Neural cell (in vitro differentiated cells): ENCODE results near the gene FASTKD1. TPM values are rescaled to one million over a fixed set of nuclear protein-coding genes. Genes with fewer than 3 reads are reported as not detected.
"Not testable (repeated sequence)": the region's sequence is repeated elsewhere in the genome, so short reads cannot be mapped to it uniquely, and the experiment has no call there.

Experiments used
- H2AFZ ChIP-seq: fragments of 200-600, 300-800 bp; sonication (generic), shearing (Covaris generic); 2 replicates; pipeline ENCODE4 v1.6.0; 2014; ENCODE audit warnings: low read depth, mild to moderate bottlenecking, antibody characterized with exemption, low read length, moderate library complexity
- H3F3A ChIP-seq: fragments of 200-600 bp; shearing (Covaris generic); 2 replicates; pipeline ENCODE4 v1.6.1; 2016; ENCODE audit warnings: mild to moderate bottlenecking, moderate library complexity, mixed read lengths, antibody characterized with exemption, low read length; ENCODE audit not compliant: insufficient read depth, poor library complexity, severe bottlenecking
- H3K27ac ChIP-seq: fragments of 200-600, 300-800 bp; sonication (generic), shearing (Covaris generic); 2 replicates; pipeline ENCODE4 v1.5.1; 2014; ENCODE audit warnings: mild to moderate bottlenecking, low read length, moderate library complexity
- H3K27me3 ChIP-seq: fragments of 300-800, 200-600 bp; sonication (generic), shearing (Covaris generic); 2 replicates; pipeline ENCODE4 v1.6.0; 2014; ENCODE audit warnings: mild to moderate bottlenecking, low read depth, low read length, moderate library complexity; ENCODE audit not compliant: insufficient read depth
- H3K36me3 ChIP-seq: fragments of 300-800, 200-600 bp; sonication (generic), shearing (Covaris generic); 2 replicates; pipeline ENCODE4 v1.5.1; 2014; ENCODE audit warnings: mild to moderate bottlenecking, antibody characterized with exemption, low read length, moderate library complexity; ENCODE audit not compliant: insufficient read depth
- H3K4me2 ChIP-seq: fragments of 300-800, 200-600 bp; sonication (generic), shearing (Covaris generic); 2 replicates; pipeline ENCODE4 v1.6.0; 2014; ENCODE audit warnings: mild to moderate bottlenecking, low read length
- H3K4me3 ChIP-seq: fragments of 300-800, 200-600 bp; sonication (generic), shearing (Covaris generic); 2 replicates; pipeline ENCODE4 v1.5.1; 2014; ENCODE audit warnings: mild to moderate bottlenecking, low read length, moderate library complexity
- H3K79me2 ChIP-seq: fragments of 200-600 bp; shearing (Covaris generic); replicated peaks from 2 replicates; pipeline ENCODE4 v1.6.0; 2014; ENCODE audit warnings: mild to moderate bottlenecking, low read length, moderate library complexity; ENCODE audit not compliant: insufficient read depth
- H3K9ac ChIP-seq: fragments of 300-800, 200-600 bp; sonication (generic), shearing (Covaris generic); 2 replicates; pipeline ENCODE4 v1.6.1; 2016; ENCODE audit warnings: mild to moderate bottlenecking, low read length, mixed read lengths
- H3K9me2 ChIP-seq: fragments of 200-600 bp; shearing (Covaris generic); 2 replicates; pipeline ENCODE4 v1.6.1; 2016; ENCODE audit warnings: mild to moderate bottlenecking, low read length, mixed read lengths; ENCODE audit not compliant: insufficient read depth
- H3K9me3 ChIP-seq: fragments of 200-600, 300-800 bp; sonication (generic), shearing (Covaris generic); 2 replicates; pipeline ENCODE4 v1.6.1; 2016; ENCODE audit warnings: mild to moderate bottlenecking, mixed run types, low read length, moderate library complexity, mixed read lengths
- H4K20me1 ChIP-seq: fragments of 200-600 bp; shearing (Covaris generic); 2 replicates; pipeline ENCODE4 v1.6.1; 2016; ENCODE audit warnings: mild to moderate bottlenecking, mixed run types; ENCODE audit not compliant: insufficient read depth
- CTCF ChIP-seq: fragments of 450-650 bp; IDR thresholded peaks from 2 replicates; pipeline ENCODE4 v1.5.1; 2014; ENCODE audit warnings: antibody characterized with exemption, mild to moderate bottlenecking, moderate library complexity; ENCODE audit not compliant: poor library complexity, severe bottlenecking
- EP300 ChIP-seq: fragments of 450-650 bp; conservative IDR thresholded peaks from 2 replicates; pipeline ENCODE4 v1.6.1; 2014; ENCODE audit warnings: antibody characterized with exemption, mild to moderate bottlenecking, moderate library complexity; ENCODE audit not compliant: poor library complexity, severe bottlenecking
- EZH2 ChIP-seq: fragments of 200-600, 300-800 bp; shearing (Covaris generic), sonication (generic); IDR thresholded peaks from 2 replicates; pipeline ENCODE4 v1.6.1; 2014; ENCODE audit warnings: antibody characterized with exemption, low read length, borderline replicate concordance, mild to moderate bottlenecking; ENCODE audit not compliant: insufficient read depth, poor library complexity, severe bottlenecking
- MXI1 ChIP-seq: fragments of 450-650 bp; conservative IDR thresholded peaks from 2 replicates; pipeline ENCODE4 v1.6.1; 2014; ENCODE audit warnings: antibody characterized with exemption, mild to moderate bottlenecking; ENCODE audit not compliant: poor library complexity, severe bottlenecking
- POLR2AphosphoS5 ChIP-seq: IDR thresholded peaks from 2 replicates; pipeline ENCODE4 v1.6.1; 2012
- RAD21 ChIP-seq: fragments of 450-650 bp; conservative IDR thresholded peaks from 2 replicates; pipeline ENCODE4 v1.6.1; 2014; ENCODE audit warnings: antibody characterized with exemption, mild to moderate bottlenecking, moderate library complexity
- REST ChIP-seq: IDR thresholded peaks from 2 replicates; pipeline ENCODE4 v1.6.1; 2012; ENCODE audit warnings: borderline replicate concordance
- SMC3 ChIP-seq: fragments of 450-650 bp; conservative IDR thresholded peaks from 2 replicates; pipeline ENCODE4 v1.6.1; 2014; ENCODE audit warnings: antibody characterized with exemption, mild to moderate bottlenecking, moderate library complexity; ENCODE audit not compliant: poor library complexity
- TAF1 ChIP-seq: IDR thresholded peaks from 2 replicates; pipeline ENCODE4 v1.6.1; 2012; ENCODE audit warnings: low read depth
- polyA plus RNA-seq: library from polyadenylated mRNA; depleted of rRNA; stranded (reverse); fragments of >200 nt; gene quantifications from 2 replicates; pipeline ENCODE4 v1.2.3, GENCODE V29; 2014

FASTKD1 gene
- polyA plus RNA-seq, 1 donor from 2014 or later: 50.3 TPM

GRCh38 chr2:169562519-169562918 lies 11.1 kb downstream of the FASTKD1 start:
- TF ChIP-seq EZH2: no peak
- TF ChIP-seq CTCF: no peak
- no peak for TF ChIP-seq REST
- no peak for TF ChIP-seq POLR2AphosphoS5
- TF ChIP-seq MXI1: no peak
- no peak for TF ChIP-seq EP300
- no peak for TF ChIP-seq TAF1
- TF ChIP-seq SMC3: no peak
- TF ChIP-seq RAD21: no peak
- Histone ChIP-seq H4K20me1 (no peaks in the 10 kb centered on the region), H3K36me3 (peaks cover 6% of the 10 kb centered on the region), H3F3A (no peaks in the 10 kb centered on the region), H3K27me3 (no peaks in the 10 kb centered on the region), H3K9me2 (no peaks in the 10 kb centered on the region), H3K9me3 (no peaks in the 10 kb centered on the region), H3K4me2 (no peak overlapping the region), H3K79me2 (no peaks in the 10 kb centered on the region), H3K9ac (no peak overlapping the region), H2AFZ (no peak overlapping the region), H3K27ac (no peak overlapping the region), H3K4me3 (no peak overlapping the region)

GRCh38 chr2:169562084-169562483 lies 11.6 kb downstream of the FASTKD1 start:
- not testable (repeated sequence) for H3K27me3 ChIP-seq, H3F3A ChIP-seq, H3K9me2 ChIP-seq, H3K27ac ChIP-seq, H4K20me1 ChIP-seq, H3K9ac ChIP-seq, H2AFZ ChIP-seq, H3K4me2 ChIP-seq, H3K36me3 ChIP-seq, H3K9me3 ChIP-seq, H3K4me3 ChIP-seq, H3K79me2 ChIP-seq

- Histone ChIP-seq H3K27me3 (no peaks in the 10 kb centered on the region), H3K36me3 (peaks cover 6% of the 10 kb centered on the region), H3K4me3 (no peak overlapping the region), H2AFZ (no peak overlapping the region), H3K9me2 (no peaks in the 10 kb centered on the region), H3K27ac (no peak overlapping the region), H3K9ac (no peak overlapping the region), H4K20me1 (no peaks in the 10 kb centered on the region), H3K4me2 (no peak overlapping the region), H3K79me2 (no peaks in the 10 kb centered on the region), H3K9me3 (no peaks in the 10 kb centered on the region), H3F3A (no peaks in the 10 kb centered on the region)
- TF ChIP-seq TAF1 (no peak), EP300 (no peak), RAD21 (no peak), POLR2AphosphoS5 (no peak)
Measured at GRCh38 chr2:169561364-169561763, 12.3 kb downstream of the FASTKD1 start.
